ENCODE measurements around the gene NOS3. TPM values are rescaled to one million over a fixed set of nuclear protein-coding genes. Genes with fewer than 3 reads are reported as not detected.

NOS3 gene
- total RNA-seq, 1 donor from 2014 or later, result 7.4 TPM

DNA sequence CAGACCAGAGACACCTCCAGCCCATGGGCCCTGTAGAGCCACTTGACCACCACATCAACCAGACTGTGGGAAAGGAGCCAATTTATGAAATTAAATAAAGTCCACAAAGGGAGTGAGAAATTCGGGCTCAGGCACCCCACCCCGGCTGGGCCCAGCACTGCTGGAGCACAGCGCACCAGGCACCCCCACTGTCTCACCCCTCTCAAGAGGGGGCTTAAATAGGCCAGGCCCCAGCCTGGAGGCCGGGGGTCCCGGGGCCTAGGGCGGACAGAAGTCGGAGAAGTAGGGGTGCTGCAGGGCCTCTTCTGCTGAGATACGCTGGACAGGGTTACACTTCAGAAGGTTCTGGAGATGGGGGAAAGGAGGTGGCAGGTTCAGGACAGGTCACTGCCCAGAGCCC is 62.9 kb downstream of the NOS3 start:
- no peak overlapping the region for H3K4me3 Mint-ChIP-seq
- no peaks in the 10 kb centered on the region for H3K36me3 Mint-ChIP-seq (ENCODE audit: low read depth)
- H3K27me3 Mint-ChIP-seq (ENCODE audit: low read depth), result peaks cover 16% of the 10 kb centered on the region
- TF ChIP-seq, protein P1, sequence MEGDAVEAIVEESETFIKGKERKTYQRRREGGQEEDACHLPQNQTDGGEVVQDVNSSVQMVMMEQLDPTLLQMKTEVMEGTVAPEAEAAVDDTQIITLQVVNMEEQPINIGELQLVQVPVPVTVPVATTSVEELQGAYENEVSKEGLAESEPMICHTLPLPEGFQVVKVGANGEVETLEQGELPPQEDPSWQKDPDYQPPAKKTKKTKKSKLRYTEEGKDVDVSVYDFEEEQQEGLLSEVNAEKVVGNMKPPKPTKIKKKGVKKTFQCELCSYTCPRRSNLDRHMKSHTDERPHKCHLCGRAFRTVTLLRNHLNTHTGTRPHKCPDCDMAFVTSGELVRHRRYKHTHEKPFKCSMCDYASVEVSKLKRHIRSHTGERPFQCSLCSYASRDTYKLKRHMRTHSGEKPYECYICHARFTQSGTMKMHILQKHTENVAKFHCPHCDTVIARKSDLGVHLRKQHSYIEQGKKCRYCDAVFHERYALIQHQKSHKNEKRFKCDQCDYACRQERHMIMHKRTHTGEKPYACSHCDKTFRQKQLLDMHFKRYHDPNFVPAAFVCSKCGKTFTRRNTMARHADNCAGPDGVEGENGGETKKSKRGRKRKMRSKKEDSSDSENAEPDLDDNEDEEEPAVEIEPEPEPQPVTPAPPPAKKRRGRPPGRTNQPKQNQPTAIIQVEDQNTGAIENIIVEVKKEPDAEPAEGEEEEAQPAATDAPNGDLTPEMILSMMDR (conservative IDR thresholded peaks at IDR 0.05), result no peak
- H3K9me3 Mint-ChIP-seq, result no peaks in the 10 kb centered on the region
- H3K4me1 Mint-ChIP-seq, result peaks cover 28% of the 10 kb centered on the region
- no peak for DNase-seq (ENCODE audit: low read depth, low spot score)
- H3K27ac Mint-ChIP-seq (ENCODE audit: unreplicated experiment), result no peak overlapping the region

DNA sequence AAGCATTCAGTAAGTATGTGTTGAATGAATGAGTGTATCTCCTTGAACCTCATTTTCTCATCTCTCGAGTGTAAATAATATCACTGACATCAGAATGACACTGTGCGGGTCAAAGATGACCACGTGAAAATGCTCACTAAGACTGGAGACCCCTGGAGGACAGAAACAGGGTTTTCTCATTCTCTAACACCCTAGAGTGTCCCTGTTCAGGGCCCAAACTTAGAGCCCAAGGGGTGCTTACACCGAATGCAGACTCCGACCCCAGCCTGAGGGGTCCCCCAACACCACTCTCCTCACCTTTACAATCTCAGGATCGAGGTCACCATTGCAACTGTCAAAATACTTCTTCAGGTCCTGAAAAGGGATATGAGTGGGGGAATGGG is 65.5 kb downstream of the NOS3 start:
- no peaks in the 10 kb centered on the region for H3K36me3 Mint-ChIP-seq (ENCODE audit: low read depth)
- TF ChIP-seq, protein P1 (conservative IDR thresholded peaks at IDR 0.05), result peak; percentile 16
- peak overlapping the region; percentile 96 for H3K4me3 Mint-ChIP-seq
- H3K4me1 Mint-ChIP-seq, result peaks cover 39% of the 10 kb centered on the region
- no peak overlapping the region for H3K27ac Mint-ChIP-seq (ENCODE audit: unreplicated experiment)
- DNase-seq (ENCODE audit: low read depth, low spot score), result no peak
- no peaks in the 10 kb centered on the region for H3K9me3 Mint-ChIP-seq
- peaks cover 4% of the 10 kb centered on the region for H3K27me3 Mint-ChIP-seq (ENCODE audit: low read depth)

DNA sequence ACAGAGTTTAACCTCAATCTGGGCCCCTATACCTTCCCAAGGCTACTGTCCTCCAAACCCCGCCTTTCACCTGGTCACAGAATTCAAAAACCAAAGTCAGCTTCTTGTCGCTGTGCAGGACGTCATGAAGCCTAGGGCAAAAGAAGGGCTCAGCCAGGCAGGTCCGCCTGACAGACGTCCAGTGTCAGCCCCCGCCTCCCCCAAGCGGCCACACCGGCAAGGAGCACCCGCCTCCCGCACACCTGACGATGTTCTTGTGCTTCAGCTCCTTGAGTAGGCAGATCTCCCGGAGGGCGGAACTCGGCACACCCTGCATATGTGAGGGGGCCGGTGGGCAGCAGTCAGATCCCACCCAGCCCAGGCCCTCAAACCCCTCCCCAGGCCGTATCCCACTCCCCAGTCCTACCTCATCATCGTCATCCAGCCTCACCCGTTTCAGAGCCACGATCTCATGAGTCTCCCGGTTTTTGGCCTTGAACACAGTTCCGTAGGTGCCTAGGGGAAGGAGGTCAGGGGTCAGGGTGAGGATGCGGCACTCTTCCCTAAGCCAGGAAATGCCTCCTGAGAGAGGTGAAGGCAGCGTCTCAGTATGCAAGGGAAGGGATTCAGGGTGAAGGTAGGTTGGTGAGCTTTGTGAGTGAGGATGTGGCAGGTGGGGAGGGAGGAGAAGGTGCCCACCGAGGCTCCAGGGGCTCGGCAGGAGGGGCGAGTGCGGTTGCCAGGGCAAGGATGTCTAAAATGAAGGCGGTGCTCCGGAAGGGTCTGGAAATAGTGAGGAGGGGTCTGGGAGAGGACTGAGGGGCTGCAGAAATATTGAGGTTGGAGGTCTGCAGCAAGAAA is 66.1 kb downstream of the NOS3 start:
- Mint-ChIP-seq H3K27me3 (ENCODE audit: low read depth) (peaks cover 4% of the 10 kb centered on the region), H3K4me3 (peak overlapping the region; percentile 96), H3K9me3 (no peaks in the 10 kb centered on the region), H3K27ac (ENCODE audit: unreplicated experiment) (no peak overlapping the region), H3K4me1 (peaks cover 45% of the 10 kb centered on the region), H3K36me3 (ENCODE audit: low read depth) (no peaks in the 10 kb centered on the region)
- TF ChIP-seq, protein P1 (conservative IDR thresholded peaks at IDR 0.05), result no peak
- no peak for DNase-seq (ENCODE audit: low read depth, low spot score)

DNA sequence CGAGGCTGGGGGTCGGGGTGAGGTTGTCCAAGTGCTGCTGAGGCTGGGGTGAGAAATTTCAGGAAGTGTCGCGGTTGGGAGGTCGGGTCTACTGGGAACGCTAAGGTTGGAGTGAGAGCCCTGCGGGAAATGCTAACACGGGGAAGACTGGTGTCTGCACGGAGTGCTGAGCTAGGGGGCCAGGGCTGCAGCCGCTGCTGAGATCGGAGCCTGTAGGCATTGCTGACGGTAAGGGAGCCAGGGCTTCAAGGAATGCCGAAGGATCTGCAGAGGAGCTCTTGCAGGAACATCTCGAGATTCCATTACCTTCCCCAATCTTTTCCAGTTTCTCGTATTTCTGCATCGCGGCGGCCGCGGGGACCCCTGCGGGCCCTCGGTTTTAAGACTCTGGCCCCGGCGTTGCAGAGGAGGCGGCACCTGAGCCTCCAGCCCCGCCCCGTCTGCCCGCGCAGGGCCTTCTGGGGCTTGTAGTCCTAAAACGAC is 66.7 kb downstream of the NOS3 start, which contains the start of gene CDK5:
TSS of gene CDK5 (minus strand) at position 392 of the 483 bp plus-strand sequence. CDS start at position 343, 49 bp downstream.
- H3K27ac Mint-ChIP-seq (ENCODE audit: unreplicated experiment), result peak within 1 kb of the TSS; percentile 95
- H3K27me3 Mint-ChIP-seq (ENCODE audit: low read depth), result peaks cover 2% of the 10 kb centered on the region
- TF ChIP-seq, protein P1 (conservative IDR thresholded peaks at IDR 0.05), result no peak

DNA sequence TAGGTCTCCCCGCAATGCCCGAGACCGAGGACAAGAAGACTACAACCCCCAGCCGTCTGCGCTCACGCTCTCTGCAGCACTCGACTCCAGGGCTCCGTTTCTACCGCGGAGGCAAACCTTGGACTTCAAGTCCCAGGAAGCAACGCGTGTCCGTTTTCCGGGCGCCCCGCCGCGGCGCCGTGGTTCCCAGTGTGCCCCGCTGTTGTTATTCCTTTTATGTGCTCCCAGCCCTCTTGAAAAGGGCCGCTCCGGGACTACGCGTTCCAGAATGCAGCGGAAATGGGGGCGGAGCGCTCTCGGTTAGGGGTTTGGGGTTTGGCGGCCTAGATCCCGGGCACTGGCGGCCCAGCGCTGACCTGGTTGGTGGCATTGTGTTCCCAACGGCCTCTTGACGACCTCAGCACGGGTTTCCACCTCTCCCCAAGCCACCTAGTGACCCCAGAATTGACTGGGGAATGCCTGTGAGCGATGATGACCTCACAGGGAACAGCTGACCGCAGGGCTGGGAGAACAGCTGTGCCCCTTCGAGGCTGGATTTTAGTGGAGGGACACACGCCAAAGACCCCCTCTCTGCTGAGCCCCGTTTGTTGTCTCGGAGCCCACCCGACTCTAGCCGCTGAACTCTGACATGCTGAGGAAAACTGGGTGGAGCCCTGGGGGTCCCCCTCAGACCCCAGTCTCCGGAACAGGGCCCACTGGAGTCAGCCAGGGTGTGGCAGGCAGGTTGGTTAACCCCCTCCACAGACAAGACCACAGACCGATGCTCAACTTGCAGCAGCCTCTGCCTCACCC is 67.4 kb downstream of the NOS3 start:
- no peaks in the 10 kb centered on the region for H3K27me3 Mint-ChIP-seq (ENCODE audit: low read depth)
- TF ChIP-seq, protein P1 (conservative IDR thresholded peaks at IDR 0.05), result no peak
- H3K4me3 Mint-ChIP-seq, result peak overlapping the region; percentile 96
- no peaks in the 10 kb centered on the region for H3K9me3 Mint-ChIP-seq
- H3K27ac Mint-ChIP-seq (ENCODE audit: unreplicated experiment), result peak overlapping the region; percentile 95
- DNase-seq (ENCODE audit: low read depth, low spot score), result peak; percentile 90
- peaks cover 49% of the 10 kb centered on the region for H3K4me1 Mint-ChIP-seq
- H3K36me3 Mint-ChIP-seq (ENCODE audit: low read depth), result no peaks in the 10 kb centered on the region

More for the DNA sequence above, 66.7 kb downstream of the NOS3 start, which contains the start of gene CDK5:
- Mint-ChIP-seq H3K4me1 (peaks cover 49% of the 10 kb centered on the region), H3K36me3 (ENCODE audit: low read depth) (no peaks in the 10 kb centered on the region), H3K4me3 (peak within 1 kb of the TSS; percentile 96), H3K9me3 (no peaks in the 10 kb centered on the region)
- DNase-seq (ENCODE audit: low read depth, low spot score), result no peak
